DMS53 treated with DMSO at 0.1 percent for 48 hours (cell line): Measurements from ENCODE around the gene GNA15.
"Not testable (repeated sequence)": the region's sequence is repeated elsewhere in the genome, so short reads cannot be mapped to it uniquely, and the experiment has no call there.

Experiments used
- DNase-seq: peaks from one replicate; lab custom pipeline; 2025; ENCODE audit not compliant: unreplicated experiment; lab: John Stamatoyannopoulos, UW

The GNA15 gene

GRCh38 chr19:3189702-3190469, 54.1 kb downstream of the GNA15 start:
- DNase-seq = no peak

GRCh38 chr19:3190470-3190770, 54.6 kb downstream of the GNA15 start:
- no peak for DNase-seq

- DNase-seq = no peak
Observed at GRCh38 chr19:3190921-3191805, 55.3 kb downstream of the GNA15 start.

- DNase-seq = not testable (repeated sequence)
Observed at GRCh38 chr19:3191806-3192104, 55.9 kb downstream of the GNA15 start.

GRCh38 chr19:3192228-3192635, 56.4 kb downstream of the GNA15 start:
- DNase-seq = no peak

GRCh38 chr19:3192684-3193083, 56.9 kb downstream of the GNA15 start:
- DNase-seq = no peak

- no peak for DNase-seq
Observed at GRCh38 chr19:3193256-3194105, 57.6 kb downstream of the GNA15 start.

GRCh38 chr19:3194106-3195087, 58.6 kb downstream of the GNA15 start:
- no peak for DNase-seq

GRCh38 chr19:3196064-3196932, 60.5 kb downstream of the GNA15 start:
- no peak for DNase-seq

- no peak for DNase-seq
Observed at GRCh38 chr19:3196933-3197205, 61.0 kb downstream of the GNA15 start.

GRCh38 chr19:3198901-3199700, 63.3 kb downstream of the GNA15 start:
- no peak for DNase-seq

GRCh38 chr19:3201072-3201700, 65.4 kb downstream of the GNA15 start:
- no peak for DNase-seq

GRCh38 chr19:3201911-3202310, 66.1 kb downstream of the GNA15 start:
- no peak for DNase-seq

GRCh38 chr19:3202346-3202745, 66.5 kb downstream of the GNA15 start:
- no peak for DNase-seq

- DNase-seq = not testable (repeated sequence)
Observed at GRCh38 chr19:3202895-3203294, 67.1 kb downstream of the GNA15 start.

- DNase-seq = no peak
Observed at GRCh38 chr19:3203805-3204645, 68.2 kb downstream of the GNA15 start.

GRCh38 chr19:3204646-3205275, 68.9 kb downstream of the GNA15 start:
- DNase-seq = no peak
